HFF-Myc (cell line): ENCODE data around the gene RIPK1.
"Not testable (repeated sequence)": the region's sequence is repeated elsewhere in the genome, so short reads cannot be mapped to it uniquely, and the experiment has no call there.

Experiments
- DNase-seq: peaks from one replicate; pipeline ENCODE4 v3.0.0-alpha.2; 2011; ENCODE audit warnings: low read depth; ENCODE audit errors: extremely low read depth
- H3K4me3 ChIP-seq: replicated peaks from 2 replicates; pipeline ENCODE4 v1.5.1; 2011; ENCODE audit warnings: low read depth, mild to moderate bottlenecking, control low read depth, low read length
- TF ChIP-seq, protein P1 (sequence below): IDR thresholded peaks from 2 replicates; pipeline ENCODE4 v1.5.1; 2012; ENCODE audit warnings: mild to moderate bottlenecking, low read depth, low read length, control low read depth; ENCODE audit errors: missing control alignments

Gene RIPK1

GRCh38 chr6:3137057-3137777 is 68.9 kb downstream of the RIPK1 start:
- TF ChIP-seq, protein P1, sequence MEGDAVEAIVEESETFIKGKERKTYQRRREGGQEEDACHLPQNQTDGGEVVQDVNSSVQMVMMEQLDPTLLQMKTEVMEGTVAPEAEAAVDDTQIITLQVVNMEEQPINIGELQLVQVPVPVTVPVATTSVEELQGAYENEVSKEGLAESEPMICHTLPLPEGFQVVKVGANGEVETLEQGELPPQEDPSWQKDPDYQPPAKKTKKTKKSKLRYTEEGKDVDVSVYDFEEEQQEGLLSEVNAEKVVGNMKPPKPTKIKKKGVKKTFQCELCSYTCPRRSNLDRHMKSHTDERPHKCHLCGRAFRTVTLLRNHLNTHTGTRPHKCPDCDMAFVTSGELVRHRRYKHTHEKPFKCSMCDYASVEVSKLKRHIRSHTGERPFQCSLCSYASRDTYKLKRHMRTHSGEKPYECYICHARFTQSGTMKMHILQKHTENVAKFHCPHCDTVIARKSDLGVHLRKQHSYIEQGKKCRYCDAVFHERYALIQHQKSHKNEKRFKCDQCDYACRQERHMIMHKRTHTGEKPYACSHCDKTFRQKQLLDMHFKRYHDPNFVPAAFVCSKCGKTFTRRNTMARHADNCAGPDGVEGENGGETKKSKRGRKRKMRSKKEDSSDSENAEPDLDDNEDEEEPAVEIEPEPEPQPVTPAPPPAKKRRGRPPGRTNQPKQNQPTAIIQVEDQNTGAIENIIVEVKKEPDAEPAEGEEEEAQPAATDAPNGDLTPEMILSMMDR, result no peak
- H3K4me3 ChIP-seq, result no peak overlapping the region
- no peak for DNase-seq

DNA sequence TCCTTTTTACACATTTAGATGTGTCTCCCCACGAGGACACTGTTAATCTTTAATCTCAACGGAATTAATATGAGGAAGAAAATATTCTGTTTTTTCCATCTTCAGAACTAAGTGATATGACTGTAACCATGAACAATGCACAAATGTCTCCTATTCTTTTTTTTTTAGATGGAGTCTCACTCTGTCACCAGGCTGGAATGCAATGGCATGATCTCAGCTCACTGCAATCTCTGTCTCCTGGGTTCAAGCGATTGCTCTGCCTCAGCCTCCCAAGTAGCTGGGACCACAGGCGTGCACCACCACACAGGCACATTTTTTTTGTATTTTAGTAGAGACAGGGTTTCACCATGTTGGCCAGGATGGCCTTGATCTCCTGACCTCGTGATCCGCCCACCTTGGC is 69.6 kb downstream of the RIPK1 start:
- H3K4me3 ChIP-seq, DNase-seq: not testable (repeated sequence)

DNA sequence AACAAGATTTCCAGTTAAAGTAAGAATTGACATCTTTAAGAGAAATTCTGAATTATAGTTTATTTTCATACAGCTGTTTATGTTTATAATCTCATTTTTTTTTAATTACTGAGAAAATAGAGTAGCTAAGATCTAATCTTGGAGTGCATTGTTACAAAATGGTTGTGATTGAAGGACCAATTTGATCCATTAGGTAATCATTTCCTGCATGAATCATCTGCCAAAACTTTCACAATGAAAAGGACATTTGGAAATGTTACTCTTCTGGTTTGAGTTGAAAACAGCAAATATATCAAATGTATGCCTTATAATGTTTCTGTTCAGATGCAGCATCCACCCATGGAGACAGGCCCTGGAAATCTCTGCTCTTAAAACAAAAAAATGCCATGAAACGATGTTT is 70.0 kb downstream of the RIPK1 start:
- TF ChIP-seq, protein P1, result no peak
- H3K4me3 ChIP-seq, result no peak overlapping the region
- DNase-seq, result no peak

GRCh38 chr6:3139090-3139903 is 71.0 kb downstream of the RIPK1 start:
- TF ChIP-seq, protein P1, result no peak
- H3K4me3 ChIP-seq, result no peak overlapping the region
- peak; percentile 52 for DNase-seq

GRCh38 chr6:3140201-3140600 is 71.9 kb downstream of the RIPK1 start:
- no peak overlapping the region for H3K4me3 ChIP-seq
- DNase-seq, result no peak
- TF ChIP-seq, protein P1, result no peak

DNA sequence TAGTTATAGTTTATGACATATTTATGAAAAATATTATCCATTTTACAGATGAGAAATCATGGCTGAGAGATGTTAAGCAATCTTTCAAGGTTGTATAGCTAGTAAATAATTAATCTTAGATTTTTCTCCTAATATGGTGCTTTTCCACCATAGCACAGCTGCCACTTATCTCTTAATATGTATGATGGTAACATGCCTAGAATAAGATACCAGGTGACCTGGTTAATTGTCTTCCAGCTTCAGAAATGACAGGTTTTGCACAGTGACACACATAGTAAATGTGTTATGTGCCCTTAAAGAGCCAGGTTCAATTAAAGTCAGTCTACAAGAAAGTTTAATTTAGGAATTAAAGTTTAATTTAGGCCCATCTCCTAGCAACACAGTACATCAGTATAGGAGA is 74.2 kb downstream of the RIPK1 start:
- no peak overlapping the region for H3K4me3 ChIP-seq
- no peak for DNase-seq
- TF ChIP-seq, protein P1, result no peak

DNA sequence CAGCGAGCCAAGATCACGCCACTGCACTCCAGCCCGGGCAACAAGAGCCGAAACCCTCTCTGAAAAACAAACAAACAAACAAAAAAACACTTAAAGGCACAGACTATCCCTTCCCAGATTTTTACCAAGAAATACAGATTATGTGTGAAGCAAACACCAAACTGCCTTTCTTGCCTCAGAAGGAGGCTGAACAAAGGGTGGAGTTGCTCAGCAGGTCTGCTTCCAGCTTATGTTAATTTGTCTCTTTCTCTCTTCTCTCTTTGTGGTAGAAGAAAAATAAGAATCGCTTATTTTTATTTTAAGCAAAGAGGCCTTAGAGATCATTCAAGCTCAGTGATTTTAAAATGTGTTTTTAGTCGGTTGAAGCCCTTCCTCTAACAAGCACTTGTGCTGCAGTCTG is 74.9 kb downstream of the RIPK1 start:
- DNase-seq, result no peak
- TF ChIP-seq, protein P1, result no peak
- no peak overlapping the region for H3K4me3 ChIP-seq
